RWPE2 (cell line): Measurements from ENCODE around the gene SLC10A3.

Experiments
- ATAC-seq: fragments of 200-7000 bp; cut with Tn5 transposase; 3 replicates; pipeline ENCODE4 v1.9.1; 2021; ENCODE audit warnings: low read depth
- DNase-seq: peaks from one replicate; pipeline ENCODE4 v3.0.0-alpha.2; 2020; ENCODE audit warnings: low spot score
- H3K27ac ChIP-seq: fragments of 450-650 bp; 2 replicates; pipeline ENCODE4 v1.5.1; 2017; ENCODE audit warnings: mild to moderate bottlenecking; ENCODE audit not compliant: poor library complexity, severe bottlenecking
- H3K27me3 ChIP-seq: fragments of 250-450 bp; sonication (Bioruptor Pico); 2 replicates; pipeline ENCODE4 v1.5.1; 2021; ENCODE audit warnings: mild to moderate bottlenecking, moderate library complexity; ENCODE audit not compliant: insufficient read depth, poor library complexity, severe bottlenecking
- H3K36me3 ChIP-seq: fragments of 250-450 bp; sonication (Bioruptor Pico); 2 replicates; pipeline ENCODE4 v1.5.1; 2020; ENCODE audit warnings: low read depth, mild to moderate bottlenecking, moderate library complexity
- H3K4me1 ChIP-seq: fragments of 250-450 bp; sonication (Bioruptor Pico); 2 replicates; pipeline ENCODE4 v1.5.1; 2021; ENCODE audit warnings: mild to moderate bottlenecking, moderate library complexity; ENCODE audit not compliant: insufficient read depth, poor library complexity, severe bottlenecking
- H3K4me3 ChIP-seq: fragments of 250-450 bp; sonication (Bioruptor Pico); 2 replicates; pipeline ENCODE4 v1.5.1; 2021; ENCODE audit warnings: mild to moderate bottlenecking, moderate library complexity; ENCODE audit not compliant: severe bottlenecking
- H3K9me3 ChIP-seq: fragments of 250-450 bp; sonication (Bioruptor Pico); 2 replicates; pipeline ENCODE4 v1.5.1; 2021; ENCODE audit warnings: mild to moderate bottlenecking, moderate library complexity; ENCODE audit not compliant: severe bottlenecking
- CTCF ChIP-seq: fragments of 450-650 bp; IDR thresholded peaks from one replicate; pipeline ENCODE4 v1.5.1; 2017; ENCODE audit warnings: mild to moderate bottlenecking, moderate library complexity; ENCODE audit not compliant: poor library complexity, severe bottlenecking

The SLC10A3 gene

GRCh38 chrX:154511761-154512160 is 21.3 kb upstream of the SLC10A3 start:
- no peak for DNase-seq
- Histone ChIP-seq H3K4me1 (no peaks in the 10 kb centered on the region), H3K36me3 (no peaks in the 10 kb centered on the region), H3K9me3 (no peaks in the 10 kb centered on the region), H3K27me3 (no peaks in the 10 kb centered on the region), H3K4me3 (no peak overlapping the region), H3K27ac (no peak overlapping the region)
- no peak for TF ChIP-seq CTCF
- no peak for ATAC-seq

- no peak for ATAC-seq
- no peaks in the 10 kb centered on the region for H3K36me3 ChIP-seq
- DNase-seq, result no peak
Observed at GRCh38 chrX:154509455-154509854, 19.0 kb upstream of the SLC10A3 start.

GRCh38 chrX:154508384-154508745 is 17.9 kb upstream of the SLC10A3 start:
- no peak for ATAC-seq

More at GRCh38 chrX:154509455-154509854, 19.0 kb upstream of the SLC10A3 start:
- Histone ChIP-seq H3K9me3 (no peaks in the 10 kb centered on the region), H3K4me1 (peaks cover 2% of the 10 kb centered on the region), H3K27ac (no peak overlapping the region), H3K27me3 (no peaks in the 10 kb centered on the region), H3K4me3 (no peak overlapping the region)
- no peak for TF ChIP-seq CTCF

GRCh38 chrX:154507673-154508383 is 17.4 kb upstream of the SLC10A3 start:
- ATAC-seq (no peak), DNase-seq (no peak)
- Histone ChIP-seq H3K4me1 (peaks cover 2% of the 10 kb centered on the region), H3K27ac (no peak overlapping the region), H3K36me3 (no peaks in the 10 kb centered on the region), H3K4me3 (no peak overlapping the region), H3K27me3 (no peaks in the 10 kb centered on the region), H3K9me3 (no peaks in the 10 kb centered on the region)
- TF ChIP-seq CTCF, result no peak

More at GRCh38 chrX:154508384-154508745, 17.9 kb upstream of the SLC10A3 start:
- TF ChIP-seq CTCF, result no peak
- Histone ChIP-seq H3K4me3 (no peak overlapping the region), H3K36me3 (no peaks in the 10 kb centered on the region), H3K27me3 (no peaks in the 10 kb centered on the region), H3K4me1 (peaks cover 2% of the 10 kb centered on the region), H3K9me3 (no peaks in the 10 kb centered on the region), H3K27ac (no peak overlapping the region)
- DNase-seq, result no peak
